ENCODE measurements around the gene ASGR2.

DNA sequence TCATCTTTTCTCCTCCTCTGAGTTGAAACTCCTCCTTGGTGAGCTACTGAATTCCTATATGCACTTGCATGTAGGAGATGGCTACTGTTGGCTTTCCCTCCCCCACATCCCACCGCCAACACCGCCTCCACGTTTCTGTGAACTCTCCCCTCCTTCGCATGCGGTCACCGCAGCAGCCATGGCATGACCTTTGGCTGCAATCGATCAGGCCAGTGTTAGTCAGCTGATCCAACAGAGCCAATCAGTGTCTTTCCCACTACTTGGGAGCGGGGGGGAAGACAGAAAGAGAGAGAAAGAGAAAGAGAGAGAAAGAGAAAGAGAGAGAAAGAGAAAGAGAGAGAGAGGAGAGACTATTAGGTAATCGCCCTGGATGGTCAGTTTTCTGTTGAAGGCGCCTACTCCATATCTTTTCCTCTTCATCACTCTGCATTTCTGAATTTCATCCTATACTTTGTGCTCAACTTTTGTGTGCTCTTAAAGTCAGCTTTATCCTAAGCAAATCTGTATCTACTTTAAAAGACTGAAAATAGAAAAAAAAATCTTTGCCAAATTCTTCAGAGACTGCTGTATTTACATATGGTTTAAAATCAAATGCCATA lies 41.8 kb upstream of the ASGR2 start:
- TF ChIP-seq, protein P1, sequence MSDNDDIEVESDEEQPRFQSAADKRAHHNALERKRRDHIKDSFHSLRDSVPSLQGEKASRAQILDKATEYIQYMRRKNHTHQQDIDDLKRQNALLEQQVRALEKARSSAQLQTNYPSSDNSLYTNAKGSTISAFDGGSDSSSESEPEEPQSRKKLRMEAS (IDR thresholded peaks at IDR 0.05) = no peak
- TF ChIP-seq CREB1 (IDR thresholded peaks at IDR 0.05; ENCODE audit: low read depth) (no peak), EGR1 (IDR thresholded peaks at IDR 0.05) (no peak), TCF12 (IDR thresholded peaks at IDR 0.05; ENCODE audit: low read depth) (no peak)
